GM19328 (cell line): Measurements from ENCODE around the gene SEZ6L.

Experiments used
- ATAC-seq: cut with Tn5 transposase; IDR thresholded peaks from one replicate; pipeline ENCODE4 v1.9.1; 2021; ENCODE audit warnings: mild to moderate bottlenecking, moderate library complexity; ENCODE audit not compliant: unreplicated experiment

The SEZ6L gene

DNA sequence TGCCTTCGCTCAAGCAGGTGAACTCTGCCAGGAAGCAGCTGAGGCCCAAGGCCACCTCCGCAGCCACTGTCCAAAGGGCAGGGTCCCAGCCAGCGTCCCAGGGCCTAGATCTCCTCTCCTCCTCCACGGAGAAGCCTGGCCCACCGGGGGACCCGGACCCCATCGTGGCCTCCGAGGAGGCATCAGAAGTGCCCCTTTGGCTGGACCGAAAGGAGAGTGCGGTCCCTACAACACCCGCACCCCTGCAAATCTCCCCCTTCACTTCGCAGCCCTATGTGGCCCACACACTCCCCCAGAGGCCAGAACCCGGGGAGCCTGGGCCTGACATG is 123.4 kb downstream of the SEZ6L start:
- ATAC-seq, result no peak

DNA sequence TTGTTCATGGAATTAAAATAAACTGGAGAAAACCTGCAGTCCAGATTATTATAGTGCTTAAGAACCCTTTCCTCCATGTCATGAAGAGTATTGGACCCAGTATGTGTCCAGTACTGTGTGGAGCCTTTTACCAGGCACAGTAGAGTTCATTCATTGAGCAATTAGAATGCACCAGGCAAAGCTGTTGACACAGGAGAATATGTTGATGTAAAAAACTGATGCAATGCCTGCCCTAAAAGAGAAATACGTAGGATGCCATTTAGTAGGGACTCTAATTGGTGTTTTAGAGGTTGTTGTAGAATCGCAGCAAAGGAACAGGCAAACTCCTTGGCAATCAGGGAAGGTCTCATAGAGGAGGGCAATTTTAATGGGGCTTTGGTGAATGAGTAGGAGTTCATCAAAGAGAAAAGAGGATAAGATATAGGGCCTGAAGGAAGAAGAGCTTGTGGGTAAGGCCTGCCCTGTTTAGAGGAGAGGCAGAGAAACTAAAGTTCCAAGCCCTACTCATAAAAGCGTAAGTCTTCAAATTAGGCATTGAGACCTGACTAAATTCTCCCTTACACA is 126.4 kb downstream of the SEZ6L start:
- no peak for ATAC-seq

DNA sequence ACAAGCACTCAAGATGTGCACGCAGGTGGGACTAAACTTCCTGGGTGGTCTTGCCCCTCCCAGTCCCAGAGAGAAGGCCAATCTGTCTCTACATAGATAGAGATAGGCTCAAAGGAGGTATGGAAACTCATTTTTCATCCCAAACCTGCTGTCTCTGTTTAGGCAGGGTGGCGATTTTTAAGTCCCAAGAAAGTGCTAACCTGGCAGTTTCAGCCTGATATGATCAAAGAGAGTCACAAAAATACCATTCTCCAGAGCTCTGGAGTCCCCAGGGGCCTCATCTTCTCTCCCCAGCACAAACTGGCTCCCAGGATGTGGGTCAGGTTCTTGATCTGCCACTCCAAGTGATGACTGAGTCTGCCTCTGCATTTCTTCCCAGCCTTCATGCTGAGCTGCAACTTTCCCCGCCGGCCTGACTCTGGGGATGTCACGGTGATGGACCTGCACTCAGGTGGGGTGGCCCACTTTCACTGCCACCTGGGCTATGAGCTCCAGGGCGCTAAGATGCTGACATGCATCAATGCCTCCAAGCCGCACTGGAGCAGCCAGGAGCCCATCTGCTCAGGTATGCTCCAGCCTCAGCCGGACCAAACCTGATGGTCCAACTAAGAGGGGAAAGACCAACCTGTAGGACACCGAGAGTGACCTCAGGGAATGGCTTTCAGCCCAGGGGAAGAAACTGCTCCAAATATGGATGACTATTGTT is 129.5 kb downstream of the SEZ6L start:
- no peak for ATAC-seq

DNA sequence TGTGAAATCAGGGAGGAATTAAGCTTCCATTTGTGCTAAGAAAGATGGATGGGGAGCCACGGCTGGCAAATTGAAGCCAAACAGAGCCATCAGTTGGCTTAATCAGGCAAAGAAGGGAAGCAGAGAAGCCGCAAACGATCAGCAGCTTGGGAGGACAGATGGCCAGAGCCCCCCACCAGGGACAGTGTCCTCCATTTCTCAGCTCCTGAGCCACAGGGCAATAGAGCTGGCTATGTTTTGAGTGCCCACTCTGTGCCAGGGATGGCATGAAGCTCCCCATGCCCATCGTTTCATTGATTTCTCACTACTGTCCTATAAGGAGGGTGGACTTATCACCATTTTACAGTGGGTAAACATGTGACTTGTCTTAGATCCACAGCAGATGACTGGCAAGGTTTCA is 133.5 kb downstream of the SEZ6L start:
- no peak for ATAC-seq

DNA sequence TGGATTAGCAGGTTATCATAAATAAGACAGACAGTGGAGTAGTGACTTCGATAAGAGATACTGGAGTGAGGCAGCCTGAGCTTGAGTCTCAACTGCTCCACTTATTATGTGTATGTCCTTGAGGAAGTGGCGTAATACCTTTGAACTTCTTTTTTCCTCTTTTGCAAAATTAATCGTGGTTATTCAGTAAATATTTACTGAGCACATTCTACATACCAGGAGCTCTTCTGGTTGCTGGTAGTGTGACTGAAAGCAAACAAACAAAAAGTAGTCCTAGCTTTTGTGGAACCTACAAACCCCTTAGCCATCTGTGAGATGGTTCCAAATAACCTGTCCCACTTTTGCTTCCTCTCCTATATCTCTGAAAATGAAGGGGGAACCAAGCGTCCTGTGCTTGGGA is 134.2 kb downstream of the SEZ6L start:
- no peak for ATAC-seq

DNA sequence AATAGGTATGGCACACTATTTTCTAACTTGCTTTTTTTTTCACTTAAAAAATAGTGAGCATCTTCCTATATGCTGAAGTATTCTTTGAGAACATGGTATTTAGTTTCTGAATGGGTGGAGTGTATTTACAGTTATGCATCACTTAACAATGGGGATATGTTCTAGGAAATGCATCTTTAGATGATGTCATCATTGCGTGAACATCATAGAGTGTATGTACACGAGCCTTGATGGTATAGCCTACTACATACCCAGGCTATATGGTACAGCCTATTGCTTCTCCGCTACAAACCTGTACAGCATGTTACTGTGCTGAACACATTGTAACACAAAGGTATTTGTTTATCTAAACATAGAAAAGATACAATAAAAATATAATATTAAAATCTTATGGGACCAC is 135.5 kb downstream of the SEZ6L start:
- no peak for ATAC-seq

DNA sequence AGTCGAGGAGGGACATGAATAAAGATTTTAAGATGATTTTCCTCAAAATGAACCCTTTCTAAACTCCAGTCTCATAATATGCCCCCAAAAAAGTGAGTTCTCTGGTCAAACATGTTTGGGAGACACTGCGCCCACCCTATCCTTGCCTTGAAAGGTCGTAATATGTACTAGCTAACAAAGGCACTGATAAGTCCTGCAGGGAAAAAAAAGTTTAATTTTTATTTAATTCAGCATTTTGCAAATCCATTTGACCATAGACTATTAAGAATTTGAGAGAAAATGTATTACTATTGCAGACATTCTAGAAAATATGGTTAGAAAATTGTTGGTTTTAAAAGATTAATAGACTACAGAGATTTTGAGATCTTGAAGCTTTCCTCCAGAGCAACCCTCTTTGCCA is 139.2 kb downstream of the SEZ6L start:
- ATAC-seq, result no peak

DNA sequence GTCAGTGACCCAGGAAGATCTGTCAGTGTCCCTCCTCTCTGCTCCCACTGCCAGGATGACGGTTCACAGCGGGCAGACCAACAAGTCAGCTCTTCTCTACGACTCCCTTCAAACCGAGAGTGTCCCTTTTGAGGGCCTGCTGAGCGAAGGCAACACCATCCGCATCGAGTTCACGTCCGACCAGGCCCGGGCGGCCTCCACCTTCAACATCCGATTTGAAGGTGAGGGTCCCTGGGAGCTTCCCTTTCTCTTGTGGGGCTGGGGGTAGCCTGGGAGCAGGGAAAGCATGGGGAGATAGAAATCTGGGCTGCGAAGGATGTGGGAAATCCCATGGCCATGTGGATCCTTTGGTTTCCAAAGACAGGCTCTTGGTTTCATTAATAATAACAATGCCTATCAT is 141.4 kb downstream of the SEZ6L start:
- ATAC-seq, result no peak

DNA sequence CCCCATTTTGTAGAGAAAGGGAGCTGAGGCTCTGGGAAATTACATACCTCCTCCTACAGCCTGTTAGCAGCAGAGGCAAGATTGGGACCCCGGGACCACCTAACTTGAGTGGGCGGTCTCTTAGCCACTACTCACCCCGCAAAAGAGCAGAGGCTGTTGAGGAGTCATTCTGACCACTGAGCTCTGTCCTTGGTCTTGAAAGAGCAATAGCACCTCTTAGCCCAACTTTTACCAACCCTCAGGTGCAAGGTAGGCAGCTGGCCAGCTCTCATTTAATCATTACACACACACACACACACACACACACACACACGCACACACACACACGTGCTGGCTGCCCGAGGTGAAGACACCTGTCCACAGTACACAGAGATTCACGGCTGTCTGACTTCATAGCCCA is 144.0 kb downstream of the SEZ6L start:
- ATAC-seq, result no peak

DNA sequence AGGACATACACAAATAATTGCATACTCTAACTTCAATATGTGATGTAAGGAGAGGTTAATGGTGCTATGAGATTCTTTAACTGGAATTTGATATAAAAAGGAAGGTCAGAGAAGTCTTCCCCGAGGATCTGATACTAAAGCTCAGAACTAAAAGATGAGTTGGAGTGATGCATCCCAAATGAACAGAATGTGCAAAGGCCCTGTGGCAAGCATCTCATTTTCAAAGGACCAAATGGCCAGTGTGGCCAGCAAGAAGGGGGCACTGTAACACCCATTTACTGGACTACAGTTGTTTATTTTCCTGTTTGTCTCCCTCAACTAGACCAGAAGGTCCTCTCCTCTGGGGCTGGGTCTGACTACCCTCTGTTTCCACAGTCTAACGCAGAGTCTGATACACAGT is 144.9 kb downstream of the SEZ6L start:
- ATAC-seq, result no peak

DNA sequence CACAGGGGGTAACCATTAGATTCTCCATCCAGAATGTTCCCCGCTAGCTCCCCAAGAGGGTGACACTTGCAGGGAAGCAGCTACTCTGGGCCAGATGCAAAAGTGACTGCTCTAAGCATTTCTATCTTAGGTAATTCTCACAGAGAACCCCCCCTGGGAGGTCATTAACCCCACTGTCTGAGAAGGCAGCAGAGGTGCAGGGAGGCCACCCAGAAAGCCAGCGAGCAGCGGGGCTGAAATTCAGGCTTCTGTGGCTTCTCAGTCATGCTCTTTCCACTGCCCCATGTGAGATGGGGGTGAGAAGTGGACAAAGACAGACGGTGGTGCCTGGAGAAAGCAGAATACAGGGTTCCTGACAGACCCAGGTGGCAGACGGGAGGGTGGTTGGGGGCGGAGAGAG is 145.4 kb downstream of the SEZ6L start:
- no peak for ATAC-seq

DNA sequence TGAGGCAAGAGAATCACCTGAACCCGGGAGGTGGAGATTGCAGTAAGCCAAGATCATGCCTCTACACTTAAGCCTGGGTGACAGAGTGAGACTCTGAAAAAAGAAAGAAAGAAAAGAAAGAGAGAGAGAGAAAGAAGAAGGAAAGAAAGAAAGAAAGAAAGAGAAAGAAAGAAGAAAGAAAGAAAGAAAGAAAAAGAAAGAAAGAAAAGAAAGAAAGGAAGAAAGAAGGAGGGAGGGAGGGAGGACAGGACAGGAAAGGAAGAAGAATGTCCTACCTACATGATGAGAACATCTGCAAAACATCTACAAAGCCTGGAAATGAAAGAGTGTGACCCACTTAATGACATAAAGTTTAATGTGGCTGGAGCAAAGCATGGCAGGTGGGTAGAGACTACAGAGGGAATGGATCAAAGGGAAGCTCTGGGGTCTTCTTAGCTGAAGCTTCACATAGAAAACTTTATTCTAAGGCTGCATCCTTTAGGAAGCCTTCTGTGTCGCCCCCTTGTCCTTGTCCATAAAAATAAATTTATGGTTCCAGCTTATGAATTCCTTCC is 147.5 kb downstream of the SEZ6L start:
- ATAC-seq, result no peak

DNA sequence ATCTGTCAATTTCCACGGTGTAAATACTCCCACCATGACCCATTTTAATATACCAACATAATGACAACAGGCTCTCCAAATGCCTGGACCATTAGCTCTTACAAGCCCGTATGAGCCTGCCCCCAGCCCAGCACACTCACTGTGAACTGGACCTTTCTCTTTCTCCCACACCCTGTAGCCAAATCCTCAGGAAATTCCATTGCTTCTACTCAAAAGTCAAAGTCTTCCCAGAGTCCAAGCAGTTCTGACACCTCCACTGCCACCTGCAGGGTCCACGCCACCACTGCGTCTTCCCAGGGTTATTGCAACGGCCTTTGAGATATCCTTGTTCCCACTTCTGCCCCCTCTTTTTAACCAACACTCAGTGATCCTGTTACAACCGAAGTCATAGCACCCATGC is 149.7 kb downstream of the SEZ6L start:
- ATAC-seq, result no peak

DNA sequence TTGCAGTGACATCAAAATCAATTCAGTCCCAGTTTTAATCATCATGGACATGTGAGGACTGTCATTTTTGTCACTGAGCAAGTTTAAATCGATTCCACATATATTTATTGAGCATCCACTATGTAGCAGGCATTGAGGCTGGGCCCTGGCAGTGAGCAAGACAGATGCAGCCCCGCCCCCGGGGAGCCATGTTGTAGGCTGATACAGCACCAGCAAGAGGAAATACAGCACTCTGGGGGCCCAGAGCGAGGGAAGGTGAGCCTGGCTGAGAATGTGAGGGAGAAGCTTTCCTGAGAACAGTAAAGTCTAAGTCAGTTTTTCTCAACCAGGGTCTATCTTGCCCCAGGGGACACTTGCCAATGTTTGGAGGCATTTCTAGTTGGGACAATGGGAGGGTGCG is 151.2 kb downstream of the SEZ6L start:
- ATAC-seq, result no peak

DNA sequence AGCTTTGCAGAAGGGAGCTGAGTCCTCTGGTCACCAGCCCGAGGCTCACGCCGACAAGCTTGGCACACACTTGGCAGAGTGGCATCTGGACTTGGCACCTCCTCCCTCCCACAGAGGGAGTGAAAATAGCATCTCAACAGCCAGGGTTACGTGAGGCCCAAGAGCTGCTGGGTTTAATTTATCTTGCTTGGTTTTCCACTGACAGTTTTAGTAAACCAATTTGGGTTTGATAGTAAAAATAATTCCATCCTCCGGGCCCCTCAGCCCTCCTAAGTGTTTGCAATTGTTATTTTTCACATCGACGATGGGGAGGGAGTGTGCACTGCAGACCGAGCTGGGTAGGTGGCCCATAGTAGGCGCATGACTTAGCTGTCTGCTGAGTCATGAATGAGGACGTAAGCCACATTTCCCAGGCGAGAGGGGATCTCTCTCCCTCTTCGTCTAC is 152.2 kb downstream of the SEZ6L start:
- ATAC-seq, result no peak

DNA sequence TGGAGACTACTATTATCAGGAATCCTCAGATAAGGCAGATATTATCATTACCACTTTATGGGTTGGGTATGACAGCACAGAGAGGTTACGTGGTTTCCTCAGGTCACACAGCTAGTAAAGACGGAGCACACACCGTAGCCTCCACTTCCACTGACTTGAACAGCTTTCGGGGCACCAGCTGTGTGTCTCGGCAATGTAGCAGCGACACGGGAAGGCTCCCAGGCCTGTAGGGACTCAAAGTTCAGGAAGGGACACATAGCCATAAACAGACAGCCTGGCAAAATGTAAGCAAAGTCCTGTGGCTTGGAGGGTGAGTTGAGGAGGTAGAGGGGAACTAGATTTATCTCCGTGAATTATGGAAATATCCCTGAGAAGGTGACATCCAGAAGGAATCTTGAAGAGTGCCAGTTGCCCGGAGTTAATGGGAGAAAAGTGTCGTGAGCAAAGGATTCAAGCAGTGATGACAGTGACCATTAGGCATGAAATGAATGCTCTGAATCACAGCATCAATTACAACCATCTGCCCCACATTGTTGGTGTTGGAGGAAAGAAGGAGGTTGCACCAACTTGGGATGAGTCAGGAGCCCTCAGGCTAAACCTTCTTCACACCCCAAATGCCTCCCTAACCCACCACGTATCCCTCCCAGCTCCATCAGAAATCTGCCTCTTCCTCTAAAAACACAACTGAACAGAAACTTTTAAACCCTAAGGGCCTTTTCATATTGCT is 153.1 kb downstream of the SEZ6L start:
- no peak for ATAC-seq

DNA sequence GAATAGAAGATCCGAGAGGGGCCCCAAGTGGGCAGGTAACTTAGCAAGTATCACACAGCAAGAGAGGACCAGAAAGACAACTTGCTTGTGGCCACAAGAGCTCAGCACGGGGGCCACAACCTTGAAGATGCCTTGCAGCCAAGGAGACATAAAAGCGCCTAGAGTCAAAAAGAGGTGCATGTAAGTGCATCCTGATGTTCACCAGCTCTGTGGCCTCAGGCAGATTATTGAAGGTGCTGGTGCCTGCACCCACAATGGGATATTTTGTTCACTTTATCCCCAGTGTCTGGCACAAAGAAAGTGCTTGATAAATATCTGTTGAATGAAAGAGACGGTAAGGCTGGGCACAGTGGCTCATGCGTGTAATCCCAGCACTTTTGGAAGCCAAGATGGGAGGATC is 153.8 kb downstream of the SEZ6L start:
- no peak for ATAC-seq

DNA sequence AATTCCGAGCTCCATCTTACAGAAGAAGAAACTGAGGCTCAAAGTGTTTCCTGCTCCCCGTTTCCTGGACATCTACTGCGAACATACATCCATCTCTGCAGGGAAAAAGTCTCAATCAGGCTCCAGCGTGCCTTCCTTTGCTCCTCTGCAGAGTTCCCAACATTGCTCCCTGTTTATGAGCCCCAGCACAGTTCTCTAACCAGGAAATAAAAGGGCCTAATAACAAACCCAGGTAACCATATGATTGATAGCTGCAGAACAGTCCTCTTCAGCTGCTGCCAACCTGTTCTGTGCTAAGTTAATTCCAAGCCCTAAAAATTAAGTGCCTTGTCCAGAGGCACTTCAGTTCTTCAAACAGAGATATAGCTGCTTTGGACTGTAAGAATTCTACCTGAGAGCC is 154.9 kb downstream of the SEZ6L start:
- ATAC-seq, result no peak

DNA sequence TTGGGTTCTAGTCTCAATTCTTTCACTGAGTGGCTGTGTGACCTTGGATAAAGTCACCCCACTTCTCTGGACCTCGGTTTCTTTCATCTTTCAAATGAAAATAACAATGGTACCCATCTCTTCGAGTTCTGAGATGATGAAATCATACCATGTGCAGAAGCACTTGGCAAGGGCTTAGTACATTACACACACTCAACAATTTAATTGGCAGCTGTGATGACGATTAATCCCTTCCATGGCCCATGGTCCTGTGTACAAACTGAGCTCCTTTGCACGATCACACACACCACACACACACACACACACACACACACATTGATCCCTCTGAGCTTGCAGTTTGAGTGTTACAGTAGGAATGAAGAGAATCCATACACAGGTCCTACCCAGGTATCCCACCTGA is 156.4 kb downstream of the SEZ6L start:
- no peak for ATAC-seq

DNA sequence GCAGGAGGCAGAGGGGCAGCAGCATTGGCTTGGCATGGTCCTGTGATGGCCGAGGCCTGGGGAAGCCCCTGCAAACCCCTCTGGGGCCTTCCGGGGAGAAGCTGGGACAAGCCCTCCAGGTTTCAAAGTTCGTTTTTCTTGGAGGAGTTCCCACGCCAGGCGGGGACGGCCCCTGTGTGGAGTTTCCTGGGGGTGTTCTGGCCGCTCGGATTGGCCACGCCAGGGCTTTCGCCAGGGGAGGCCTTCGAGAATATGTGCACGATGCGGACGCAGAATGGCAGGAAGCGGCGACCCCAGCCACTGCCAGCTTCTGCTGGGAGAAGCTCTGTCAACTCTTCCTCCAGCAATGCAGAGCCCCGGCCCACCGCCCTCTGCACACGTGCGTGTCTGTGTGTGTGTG is 157.5 kb downstream of the SEZ6L start:
- no peak for ATAC-seq

DNA sequence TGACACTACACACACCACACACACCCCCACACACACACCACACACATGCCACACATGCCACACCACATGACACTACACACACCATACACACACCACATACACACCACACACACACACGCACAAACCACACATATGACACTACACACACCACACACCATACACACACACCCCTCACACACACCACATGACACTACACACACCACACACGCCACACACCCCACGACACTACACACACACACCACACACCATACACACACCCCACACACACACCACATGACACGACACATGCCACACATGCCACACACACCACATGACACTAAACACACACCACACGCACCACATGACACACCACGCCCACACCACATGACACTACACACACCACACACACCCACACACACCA is 158.0 kb downstream of the SEZ6L start:
- ATAC-seq, result no peak

DNA sequence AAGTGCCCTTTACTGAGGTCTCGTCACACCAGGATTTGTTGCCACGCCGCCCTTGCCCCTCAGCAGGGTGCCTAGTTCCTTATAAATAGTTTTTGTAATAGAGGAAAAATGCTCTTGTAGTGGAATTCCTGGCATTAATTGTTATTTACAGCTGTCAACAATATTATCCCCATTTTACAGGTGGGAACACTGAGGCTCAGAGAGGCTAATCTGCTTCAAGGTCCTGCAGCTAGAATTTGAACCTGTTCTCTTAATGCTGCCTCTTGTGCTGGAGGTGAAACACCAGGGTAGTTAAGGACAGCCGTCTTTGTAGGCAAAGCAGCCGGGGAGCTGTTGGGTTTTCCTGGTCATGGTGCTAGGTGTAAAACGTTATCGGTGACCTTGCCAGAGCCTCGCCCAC is 159.0 kb downstream of the SEZ6L start:
- no peak for ATAC-seq
